GM21367 (cell line): Measurements from ENCODE around the gene PYGO2.

Experiments used
- ATAC-seq: cut with Tn5 transposase; IDR thresholded peaks from one replicate; pipeline ENCODE4 v1.9.1; 2021; ENCODE audit not compliant: unreplicated experiment

The PYGO2 gene

DNA sequence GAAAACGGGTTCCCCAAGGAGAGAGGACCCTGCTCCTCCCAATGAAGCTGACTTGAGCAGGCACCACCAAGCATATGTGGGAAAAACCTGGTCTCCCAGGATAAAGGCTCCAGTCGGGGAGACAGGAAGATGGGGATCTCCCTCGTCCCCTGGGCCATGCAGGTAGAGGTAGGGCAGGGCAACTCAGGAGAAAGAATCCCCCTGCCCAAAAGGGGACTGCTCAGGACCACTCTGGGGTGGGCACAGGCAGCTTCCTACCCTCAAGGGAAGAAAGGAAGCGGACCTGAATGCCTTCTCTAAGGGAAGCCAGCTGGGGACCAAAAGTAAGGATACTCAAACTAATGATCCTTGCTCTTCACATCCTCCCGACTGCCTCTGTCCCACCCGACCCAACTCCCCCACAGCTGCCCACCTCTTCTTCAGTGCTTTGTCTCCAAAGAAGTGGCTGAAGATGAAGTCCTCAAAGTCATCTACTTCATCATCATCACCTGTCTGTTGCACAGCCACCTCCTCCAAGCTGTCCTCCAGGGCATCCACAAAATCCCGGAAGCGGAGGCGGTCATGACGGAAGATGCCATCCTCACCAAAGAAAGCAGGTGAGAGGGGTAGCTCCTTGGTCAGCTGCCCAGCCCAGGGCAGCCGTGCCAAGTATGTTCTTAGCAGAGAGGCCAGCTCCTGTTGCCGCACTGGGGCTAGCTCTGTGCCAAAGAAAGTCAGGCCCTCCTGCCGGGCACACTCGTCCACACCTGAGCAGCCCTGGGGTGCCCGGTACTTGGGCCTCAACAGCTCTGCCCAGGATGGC is 16.2 kb downstream of the PYGO2 start:
- ATAC-seq, result no peak

GRCh38 chr1:154944401-154945159 is 17.0 kb downstream of the PYGO2 start:
- no peak for ATAC-seq

DNA sequence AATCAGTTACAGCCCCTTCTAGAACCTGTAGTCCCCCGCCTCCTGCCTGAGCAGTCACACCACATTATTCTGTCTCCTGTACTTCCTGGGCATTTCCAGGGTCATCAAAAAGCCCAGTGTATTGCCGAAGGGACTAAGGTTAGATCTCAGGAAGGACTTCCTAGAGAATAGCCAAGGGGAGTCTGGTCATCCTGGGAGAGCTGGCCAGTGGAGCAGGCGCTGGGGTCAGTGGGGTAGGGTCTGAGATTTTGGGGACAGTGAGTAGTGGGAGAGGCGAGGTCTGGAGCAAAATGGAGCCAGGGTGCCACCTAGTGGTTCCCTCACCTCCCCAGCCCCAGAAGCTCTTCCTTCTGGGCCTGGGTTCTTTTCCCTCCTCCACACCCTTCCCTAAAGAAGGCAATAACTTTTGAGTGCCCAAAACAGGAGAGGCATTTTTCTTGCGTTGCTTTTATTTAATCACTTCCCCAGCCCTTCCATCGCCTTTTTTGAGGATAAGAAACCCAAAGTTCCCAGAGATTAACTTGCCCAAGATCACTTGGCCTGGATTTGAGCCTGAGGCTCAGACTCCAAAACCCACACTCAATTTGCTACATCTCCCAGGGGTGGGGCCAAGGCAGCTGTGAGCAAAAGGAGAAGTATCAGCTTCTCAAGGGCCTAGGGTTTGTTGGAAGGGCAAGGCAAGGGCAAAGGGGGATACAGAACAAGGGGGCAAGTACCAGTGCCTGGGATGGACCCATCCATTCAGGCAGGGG is 17.8 kb downstream of the PYGO2 start:
- ATAC-seq, result no peak

DNA sequence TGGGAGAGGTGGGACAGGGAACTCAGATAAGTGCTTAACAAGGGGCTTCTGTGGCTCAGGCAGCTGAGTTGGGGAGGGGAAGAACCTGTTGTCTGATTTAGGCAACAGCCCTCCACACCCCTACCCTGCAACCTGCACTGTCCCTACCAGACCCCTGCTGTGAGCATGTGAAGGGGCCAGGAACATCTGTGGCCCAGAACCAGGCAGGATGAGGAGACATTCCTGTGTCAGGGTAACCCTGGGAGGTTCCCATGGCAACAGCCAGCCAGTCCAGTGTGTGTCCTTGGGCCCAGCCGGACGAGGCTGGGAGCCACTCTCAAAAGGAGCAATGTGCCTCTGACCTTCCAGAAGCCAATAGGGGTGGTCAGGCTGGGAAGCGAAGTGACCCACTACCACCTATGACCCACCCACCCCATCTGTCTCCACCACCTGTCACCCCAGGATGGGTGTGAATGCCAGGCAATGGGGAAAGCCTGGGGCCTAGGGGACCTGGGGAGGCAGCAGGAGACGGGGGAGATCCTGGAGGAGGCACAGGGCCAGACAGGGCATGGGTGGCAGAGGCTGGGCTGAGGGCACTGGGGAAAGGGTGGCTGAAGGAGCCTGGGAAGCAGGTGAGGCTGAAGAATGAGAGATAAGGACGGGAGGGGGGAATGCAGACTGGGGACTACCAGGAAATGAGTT is 20.1 kb downstream of the PYGO2 start:
- ATAC-seq, result no peak

DNA sequence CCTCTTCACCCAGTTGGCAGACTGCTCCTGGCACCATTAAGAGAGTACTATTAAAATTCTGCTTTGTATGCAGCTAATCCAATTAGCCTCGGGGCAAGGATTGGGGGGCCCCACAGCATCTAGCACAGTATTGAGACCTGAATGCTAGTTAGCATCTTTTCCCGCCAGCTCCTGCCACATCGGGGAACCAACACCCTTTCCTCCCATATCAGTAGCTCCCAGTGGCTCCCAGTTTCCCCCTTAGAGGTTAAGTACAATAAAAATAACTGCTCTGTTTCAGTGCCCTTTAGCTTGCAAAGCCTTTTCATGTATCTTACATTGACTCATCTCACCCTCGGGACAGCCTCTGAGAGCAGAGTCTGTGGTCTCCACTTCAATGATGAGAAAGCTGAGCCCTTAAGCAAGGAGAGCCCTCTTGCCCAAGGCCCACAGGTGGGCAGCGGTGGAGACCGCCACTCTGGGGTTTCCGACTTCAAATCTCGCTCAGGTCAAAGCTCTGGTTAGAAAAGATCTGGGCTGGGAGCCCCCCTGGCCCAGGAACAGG is 20.9 kb downstream of the PYGO2 start:
- no peak for ATAC-seq

- ATAC-seq, result no peak
These were observed 21.4 kb downstream of the PYGO2 start for GRCh38 chr1:154940213-154940560.

DNA sequence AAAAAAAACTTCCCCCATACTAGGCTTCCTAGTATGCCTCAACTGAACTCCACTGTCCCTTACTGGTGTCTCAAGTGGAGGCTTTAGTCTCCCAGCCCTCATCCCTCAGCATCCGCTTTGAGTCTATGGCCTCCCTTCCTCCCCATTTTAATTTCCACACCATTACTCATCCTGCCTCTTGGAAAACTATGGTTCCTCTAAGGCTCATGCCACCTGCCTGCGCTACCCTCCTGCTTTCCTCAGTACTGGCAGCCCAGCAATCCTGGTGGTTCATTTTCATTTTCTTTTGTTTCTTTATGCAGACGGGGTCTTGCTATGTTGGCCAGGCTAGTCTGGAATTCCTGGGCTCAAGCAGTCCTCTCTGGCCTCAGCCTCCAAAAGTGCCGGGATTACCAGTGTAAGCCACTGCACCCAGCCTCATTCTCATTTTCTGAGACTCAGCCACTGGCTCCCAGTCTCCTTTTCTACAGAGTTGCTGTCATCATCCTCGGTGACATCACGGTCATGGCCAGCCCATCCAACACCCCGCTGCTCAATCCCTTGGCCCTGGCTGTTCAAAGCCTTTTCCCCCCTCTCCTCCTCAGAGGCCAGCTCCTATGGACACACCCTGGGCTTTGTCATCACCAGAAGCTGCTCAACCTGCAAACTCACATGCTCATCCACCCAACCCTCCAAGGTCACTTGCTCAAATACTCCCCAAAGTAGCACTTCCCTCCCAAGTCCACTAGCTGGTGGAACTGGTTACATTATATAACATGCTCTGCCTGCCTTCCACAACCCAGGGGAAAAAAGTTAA is 22.8 kb downstream of the PYGO2 start:
- no peak for ATAC-seq

DNA sequence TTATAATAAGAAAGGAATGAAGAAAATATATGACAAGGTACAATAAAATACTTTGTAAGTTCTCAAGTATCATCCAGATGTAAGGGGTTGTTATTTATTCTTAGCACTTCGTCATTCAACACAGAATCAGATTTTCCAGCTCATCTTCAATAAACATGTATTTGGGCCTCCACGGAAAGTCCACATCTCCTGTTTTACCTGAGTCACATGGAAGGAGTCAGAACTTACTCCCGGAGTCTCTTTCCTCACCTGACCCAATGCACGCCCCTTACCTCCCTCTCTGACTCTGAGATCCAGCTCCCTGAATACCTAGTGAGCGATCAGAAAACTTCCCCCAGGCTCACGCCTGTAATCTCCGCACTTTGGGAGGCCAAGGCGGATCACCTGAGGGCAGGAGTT is 23.6 kb downstream of the PYGO2 start:
- no peak for ATAC-seq

DNA sequence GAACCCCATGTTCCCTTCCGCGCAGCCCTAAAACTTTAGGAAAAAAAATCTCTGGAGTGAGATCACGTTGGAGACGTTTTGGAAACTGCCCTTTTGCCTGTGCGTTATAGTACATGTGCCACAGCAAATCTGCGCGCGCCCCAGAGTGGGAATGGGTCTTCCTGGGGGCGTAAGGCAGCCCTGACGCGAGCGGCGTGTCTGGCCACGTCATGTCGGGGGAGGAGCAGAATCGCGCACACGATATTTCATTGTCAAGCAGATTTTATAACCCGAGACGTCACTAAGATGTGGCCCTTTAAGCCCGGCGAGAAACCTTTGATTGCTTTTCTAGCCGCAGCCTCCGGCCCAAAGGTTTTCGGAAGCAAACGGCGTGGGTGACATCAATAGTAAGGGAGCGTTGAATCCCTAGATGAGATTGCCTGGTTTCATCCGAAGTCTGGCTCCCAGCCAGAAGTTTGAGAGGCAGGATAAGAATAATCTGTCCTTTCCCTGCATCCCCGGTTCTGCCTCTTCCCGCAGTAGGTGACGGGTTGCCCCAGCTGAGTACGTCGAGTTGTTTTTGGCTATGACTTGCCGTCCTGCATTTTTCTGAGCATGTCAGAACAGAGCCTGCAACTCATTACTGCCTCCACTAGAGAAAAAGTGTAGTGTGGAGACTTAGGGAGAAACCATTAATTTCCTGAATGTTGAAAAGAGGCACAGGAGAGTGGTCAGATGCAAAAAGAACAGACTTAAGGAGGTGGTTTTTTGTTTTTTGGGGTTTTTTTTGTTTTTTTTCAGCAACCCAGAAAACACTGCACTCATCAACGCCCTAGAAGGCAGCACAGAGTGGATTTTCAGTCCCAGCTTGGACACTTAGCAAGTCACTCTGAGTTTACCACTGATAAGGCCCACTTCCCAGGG is 24.2 kb downstream of the PYGO2 start:
- peak; percentile 31 for ATAC-seq

DNA sequence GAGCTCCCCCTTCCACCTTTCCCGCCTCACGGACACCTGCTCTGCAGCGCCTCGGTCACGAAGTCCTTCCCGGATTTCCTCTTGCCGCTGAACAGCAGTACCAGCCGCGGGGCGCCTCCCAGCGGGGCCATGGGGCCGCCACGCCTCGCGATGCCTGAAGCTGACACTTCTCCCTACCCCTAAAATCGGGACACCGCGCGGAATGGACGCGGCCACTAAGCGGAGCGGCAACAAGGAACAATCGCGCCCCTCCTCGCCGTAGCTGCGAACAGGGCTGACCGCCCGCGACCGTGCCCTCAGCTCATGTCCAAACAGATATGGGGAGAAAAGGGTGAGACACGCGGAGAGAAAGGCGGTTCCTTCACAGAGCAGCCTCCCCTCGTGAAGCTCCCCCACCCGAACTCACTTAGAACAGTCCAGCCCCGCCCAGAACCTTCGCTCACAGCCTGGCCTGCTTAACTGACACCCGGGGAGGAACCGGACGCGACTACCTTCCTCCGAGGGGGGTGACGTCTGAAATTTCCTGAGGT is 25.0 kb downstream of the PYGO2 start, which contains the start of gene PMVK:
TSS of gene PMVK (minus strand) at position 165 of the 530 bp plus-strand sequence. CDS start at position 131, 34 bp downstream.
- peak; percentile 47 for ATAC-seq

DNA sequence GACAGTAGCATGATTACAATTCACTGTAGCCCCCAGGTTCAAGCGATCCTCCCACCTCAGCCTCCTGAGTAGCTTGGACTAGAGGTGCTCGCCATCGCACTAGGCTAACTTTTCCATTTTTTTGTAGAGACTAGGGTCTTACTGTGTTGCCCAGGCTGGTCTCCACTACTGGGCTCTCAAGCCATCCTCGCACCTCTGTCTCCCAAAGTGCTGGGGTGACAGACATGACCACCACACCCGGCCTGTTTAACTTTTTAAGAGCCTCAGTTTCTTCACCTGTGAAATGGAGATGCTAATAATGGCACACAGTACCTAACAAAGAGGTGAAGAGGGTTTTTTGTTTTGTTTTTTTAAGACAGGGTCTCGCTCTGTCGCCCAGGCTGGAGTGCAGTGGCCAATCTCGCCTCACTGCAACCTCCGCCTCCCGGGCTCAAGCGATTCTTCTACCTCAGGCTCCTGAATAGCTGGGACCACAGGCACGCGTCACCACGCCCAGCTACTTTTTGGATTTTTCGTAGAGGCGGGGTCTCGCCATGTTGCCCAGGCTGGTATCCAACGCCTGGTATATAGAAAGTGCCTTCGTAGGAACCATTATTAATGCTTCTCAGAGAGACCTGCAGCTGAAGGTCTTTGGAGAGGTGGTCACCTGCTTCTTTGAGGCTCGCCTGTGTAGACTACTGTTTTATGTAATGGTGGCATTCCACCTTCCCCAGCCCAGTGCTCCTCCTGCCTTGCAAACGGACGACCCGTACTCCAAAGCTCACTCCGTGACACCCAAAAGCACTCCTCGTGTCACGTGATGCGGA is 25.6 kb downstream of the PYGO2 start:
- ATAC-seq, result no peak

- ATAC-seq, result no peak
These were observed 27.1 kb downstream of the PYGO2 start for GRCh38 chr1:154934358-154934948.

DNA sequence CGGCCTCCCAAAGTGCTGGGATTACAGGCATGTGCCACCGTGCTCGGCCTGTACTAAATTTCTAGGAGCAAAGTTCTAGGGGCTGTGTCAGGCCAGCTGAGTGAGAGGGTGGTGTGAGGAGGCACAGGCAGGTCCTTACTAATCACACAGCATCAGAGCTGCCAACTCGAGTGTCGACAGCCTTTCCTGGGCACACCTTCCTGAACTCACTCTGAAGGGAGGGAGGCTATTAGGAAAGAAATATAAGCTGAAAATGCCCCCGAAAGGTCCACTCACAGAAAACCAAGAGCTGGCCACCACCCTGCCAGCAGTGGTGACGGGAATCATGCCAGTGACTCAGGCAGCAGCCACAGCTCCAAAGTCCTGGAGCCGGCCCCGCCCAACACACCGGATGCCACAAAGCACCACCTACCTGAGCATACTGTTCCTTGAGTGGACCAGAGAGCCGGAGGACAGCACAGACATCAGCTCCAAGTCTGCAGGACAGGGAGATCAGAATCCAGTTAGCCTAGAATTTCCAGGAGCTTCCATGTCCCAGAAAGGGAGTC is 29.6 kb downstream of the PYGO2 start:
- ATAC-seq, result no peak

DNA sequence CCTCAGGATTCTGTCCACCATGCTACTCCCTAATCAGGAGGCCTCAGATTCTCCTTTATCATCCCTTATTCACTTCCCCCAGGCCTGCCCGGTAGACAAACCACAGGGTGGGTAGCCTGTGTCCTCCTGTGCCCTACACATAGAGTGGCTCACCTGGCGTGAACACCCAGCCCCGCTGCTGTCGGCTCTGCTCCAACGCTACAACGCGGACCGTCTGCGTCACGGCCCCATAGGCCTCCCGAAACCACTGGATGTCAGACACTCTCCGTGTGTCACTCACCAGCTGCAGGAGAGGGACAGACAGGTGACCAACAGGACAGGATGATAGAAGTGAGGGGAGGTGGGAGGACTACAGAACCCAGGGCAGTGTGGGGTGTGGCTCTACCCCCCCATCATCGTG is 35.4 kb downstream of the PYGO2 start:
- ATAC-seq, result no peak

- no peak for ATAC-seq
These were observed 36.0 kb downstream of the PYGO2 start for GRCh38 chr1:154925335-154926170.

DNA sequence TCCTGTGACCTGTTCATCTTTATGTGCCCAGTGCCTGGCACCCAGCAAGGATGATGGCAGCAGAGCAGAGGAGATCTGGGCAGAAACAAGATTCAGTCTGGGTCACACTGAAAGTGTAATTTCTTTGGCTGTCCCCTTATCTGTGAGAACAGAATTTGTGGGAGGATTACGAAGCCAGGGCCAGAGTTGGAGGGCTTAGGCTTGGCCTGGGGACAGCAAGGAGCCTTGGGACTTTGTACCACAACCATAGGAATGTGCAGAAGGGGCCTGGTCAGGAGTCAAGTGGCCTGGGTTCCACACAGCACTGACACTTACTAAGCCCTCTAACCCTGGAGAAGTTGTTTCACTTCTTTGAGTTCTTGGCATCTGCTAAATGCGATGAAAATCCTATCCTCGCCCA is 37.9 kb downstream of the PYGO2 start:
- no peak for ATAC-seq
